ENCODE results near the gene IFI16.
"Not testable (repeated sequence)": the region's sequence is repeated elsewhere in the genome, so short reads cannot be mapped to it uniquely, and the experiment has no call there.

The IFI16 gene

DNA sequence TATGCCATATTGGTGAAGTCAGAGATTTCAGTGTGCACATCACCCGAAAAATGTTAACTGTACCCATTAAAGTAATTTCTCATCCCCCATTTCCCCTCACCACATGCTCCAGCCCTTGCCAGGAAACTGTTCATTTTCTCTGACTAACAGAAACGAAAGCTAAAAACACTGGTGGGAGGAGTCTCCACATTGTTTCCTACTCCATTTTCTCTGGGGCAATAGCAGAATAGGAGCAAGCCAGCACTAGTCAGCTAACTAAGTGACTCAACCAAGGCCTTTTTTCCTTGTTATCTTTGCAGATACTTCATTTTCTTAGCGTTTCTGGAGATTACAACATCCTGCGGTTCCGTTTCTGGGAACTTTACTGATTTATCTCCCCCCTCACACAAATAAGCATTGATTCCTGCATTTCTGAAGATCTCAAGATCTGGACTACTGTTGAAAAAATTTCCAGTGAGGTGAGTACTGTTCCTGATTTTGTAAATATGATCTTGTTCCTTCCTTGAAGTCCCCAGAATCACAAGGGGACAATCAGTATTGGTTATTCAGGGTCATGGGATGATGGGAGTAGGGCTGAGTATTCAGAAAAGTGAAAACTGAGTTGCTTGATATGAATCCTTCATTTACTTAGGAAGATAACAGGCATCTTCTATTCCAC, at the start of gene IFI16:
IFI16 (plus strand) TSS at position 204 of the 658 bp plus-strand sequence. CDS start 4,774 bp downstream, outside the sequence.
- DNase-seq (ENCODE audit: low read depth): no peak

DNA sequence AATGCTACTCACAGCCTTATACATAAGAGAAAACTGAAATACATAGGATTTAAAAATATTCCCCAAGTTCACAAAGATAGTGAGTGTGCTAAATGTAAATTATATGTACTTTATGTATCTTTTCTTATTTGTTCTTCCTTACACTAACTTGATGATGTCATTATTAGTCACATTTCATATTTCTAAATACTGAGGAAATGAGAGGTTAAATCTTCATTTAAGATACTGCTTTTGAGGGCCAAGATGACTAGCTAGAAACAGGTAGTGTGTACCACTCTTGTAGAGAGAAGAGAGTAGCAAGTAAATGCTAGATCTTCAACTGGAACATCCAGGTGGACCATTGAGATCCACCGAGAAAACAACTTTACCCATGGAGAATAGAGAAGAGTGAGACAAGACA, 48.5 kb upstream of the IFI16 start:
- no peak for DNase-seq (ENCODE audit: low read depth)

DNA sequence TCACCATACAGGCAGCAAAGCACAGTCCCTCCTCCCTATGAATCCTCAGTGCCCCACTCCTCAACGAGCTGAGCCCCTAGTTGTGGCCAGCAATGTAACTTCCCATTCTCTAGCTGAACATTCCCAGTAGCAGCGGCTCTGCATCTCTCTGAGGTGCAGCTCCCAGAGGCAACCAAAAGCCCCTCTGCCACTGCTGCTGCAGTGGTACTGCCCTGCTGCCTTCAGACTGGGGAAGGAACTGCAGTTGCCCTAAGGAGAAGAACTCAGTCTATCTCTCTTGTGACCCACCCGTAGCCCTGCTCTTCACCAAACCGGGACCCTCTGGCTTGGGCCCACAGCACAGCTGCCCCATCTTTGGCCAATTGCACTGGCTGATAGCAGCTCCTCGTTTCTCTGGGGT, 46.7 kb upstream of the IFI16 start:
- no peak for DNase-seq (ENCODE audit: low read depth)

DNA sequence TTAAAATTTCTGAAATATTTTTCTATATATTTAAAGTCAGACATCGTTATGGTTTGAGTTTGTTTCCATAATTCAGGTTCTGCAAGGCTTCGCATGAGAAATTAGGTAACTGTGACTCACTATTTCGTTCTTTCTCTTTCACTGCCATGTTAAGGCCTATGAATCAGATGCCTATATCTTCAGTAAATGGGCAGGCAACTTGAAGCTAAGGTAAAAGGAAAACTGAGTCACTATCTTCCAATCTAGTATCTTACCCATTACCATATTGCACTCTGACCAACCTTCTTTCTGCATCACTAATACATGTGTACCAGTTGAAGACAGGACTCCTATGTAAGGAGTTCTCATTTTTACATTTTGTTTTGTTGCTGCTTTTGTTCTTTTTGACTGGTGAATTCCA, 40.5 kb upstream of the IFI16 start:
- DNase-seq (ENCODE audit: low read depth): no peak

DNA sequence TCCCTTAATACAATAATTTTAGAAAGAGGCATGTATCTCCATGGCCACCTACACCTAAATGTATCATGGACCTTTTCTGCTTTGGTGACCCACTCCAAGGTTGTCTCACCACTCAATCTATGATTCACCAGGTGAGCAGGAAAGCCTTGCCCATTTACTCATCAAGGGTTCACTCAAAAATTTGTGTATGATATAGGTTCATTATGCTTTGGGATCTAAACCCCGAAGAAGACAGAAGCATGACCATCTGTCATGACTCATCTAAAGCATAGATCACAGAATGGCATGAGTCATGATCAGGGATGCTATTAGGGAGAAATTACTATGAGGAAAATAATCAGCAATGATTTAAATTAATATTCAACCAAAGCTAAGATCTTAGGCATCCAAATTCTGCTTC, 39.9 kb upstream of the IFI16 start:
- no peak for DNase-seq (ENCODE audit: low read depth)

DNA sequence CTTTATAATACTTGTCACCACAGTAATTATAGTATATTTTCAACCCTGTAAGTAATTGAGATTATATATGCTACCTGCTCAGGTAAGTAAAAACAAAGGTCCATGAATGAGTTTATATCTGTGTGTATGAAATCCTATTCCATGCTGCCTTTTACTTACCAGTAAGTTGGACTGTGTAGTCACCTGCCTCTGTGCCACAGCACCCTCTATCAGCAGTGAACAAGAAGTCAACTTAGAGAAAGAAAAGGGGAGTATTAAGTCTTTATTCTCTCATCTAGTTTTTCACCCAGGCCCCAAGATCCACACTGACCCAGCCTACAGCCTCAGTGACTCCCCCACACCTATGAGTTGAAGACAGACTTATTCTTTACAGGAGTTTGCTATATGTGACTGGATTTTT, 36.9 kb upstream of the IFI16 start:
- DNase-seq (ENCODE audit: low read depth): no peak

DNA sequence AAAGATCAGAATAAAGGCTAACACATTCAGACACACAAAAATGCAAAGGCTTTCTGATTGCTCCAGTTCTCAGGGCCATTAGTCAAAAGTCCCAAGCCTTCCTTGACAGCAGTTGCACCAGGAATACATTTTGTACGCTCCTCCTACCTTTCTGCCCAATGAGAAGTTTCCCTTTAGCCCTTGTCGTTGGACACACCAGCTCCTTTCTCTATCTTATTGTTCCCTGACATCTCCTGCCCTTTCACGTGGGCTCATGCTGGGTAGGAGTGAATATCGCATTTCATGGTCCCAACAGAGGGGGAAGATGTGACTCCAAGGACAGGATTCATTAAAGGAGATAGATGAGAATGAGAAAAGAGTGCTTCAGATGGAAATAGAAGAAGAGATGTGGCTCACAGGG, 33.5 kb upstream of the IFI16 start:
- DNase-seq (ENCODE audit: low read depth): no peak

DNA sequence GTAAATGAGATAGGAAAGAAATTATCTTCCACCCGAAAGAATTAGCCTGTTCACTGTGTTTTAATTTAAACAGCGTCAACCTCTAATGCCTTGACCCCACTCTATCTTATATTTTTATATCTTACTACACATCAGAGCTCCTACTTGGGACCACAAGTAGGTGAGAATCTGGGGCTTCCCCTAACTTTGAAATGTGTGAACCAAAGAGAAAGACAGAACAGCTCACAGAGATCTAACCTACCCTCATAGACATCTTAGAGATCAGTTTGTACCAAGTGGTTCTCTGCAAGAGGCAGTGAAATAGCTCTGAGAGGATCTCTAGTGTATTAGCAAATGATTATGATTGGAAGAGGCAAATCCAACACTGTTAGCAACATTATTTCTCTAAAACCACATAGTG, 31.0 kb upstream of the IFI16 start:
- DNase-seq (ENCODE audit: low read depth): no peak

DNA sequence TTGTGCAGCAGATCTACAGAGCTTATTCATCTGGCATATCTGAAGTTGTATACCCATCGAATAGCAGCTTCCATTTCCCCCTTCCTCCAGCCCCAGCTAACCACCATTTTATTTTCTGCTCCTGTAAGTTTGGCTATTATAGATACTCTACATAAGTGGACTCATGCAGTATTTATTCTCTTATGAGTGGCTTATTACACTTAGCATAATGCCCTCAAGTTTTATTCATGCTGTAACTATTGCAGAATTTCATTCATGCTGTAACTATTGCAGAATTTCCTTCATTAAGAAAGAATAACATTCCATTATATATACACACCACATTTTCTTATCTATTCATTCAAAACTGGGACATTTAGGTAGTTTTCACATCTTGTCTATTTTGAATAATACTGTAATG, 30.5 kb upstream of the IFI16 start:
- DNase-seq (ENCODE audit: low read depth): no peak

DNA sequence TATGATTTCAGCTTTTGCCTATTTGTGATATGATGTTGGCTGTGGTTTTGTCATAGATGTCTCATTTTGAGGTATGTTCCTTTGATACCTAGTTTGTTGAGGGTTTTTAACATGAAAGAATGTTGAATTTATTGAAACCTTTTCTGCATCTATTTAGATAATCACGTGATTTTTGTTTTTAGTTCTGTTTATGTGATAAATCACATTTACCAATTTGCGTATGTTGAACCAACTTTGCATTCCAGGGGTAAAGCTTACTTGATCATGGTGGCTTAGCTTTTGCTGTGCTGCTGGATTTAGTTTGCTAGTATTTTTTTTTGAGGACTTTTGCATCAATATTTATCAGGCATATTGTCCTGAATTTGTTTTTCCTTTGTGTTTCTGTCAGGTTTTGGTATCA, 26.5 kb upstream of the IFI16 start:
- DNase-seq (ENCODE audit: low read depth): no peak

DNA sequence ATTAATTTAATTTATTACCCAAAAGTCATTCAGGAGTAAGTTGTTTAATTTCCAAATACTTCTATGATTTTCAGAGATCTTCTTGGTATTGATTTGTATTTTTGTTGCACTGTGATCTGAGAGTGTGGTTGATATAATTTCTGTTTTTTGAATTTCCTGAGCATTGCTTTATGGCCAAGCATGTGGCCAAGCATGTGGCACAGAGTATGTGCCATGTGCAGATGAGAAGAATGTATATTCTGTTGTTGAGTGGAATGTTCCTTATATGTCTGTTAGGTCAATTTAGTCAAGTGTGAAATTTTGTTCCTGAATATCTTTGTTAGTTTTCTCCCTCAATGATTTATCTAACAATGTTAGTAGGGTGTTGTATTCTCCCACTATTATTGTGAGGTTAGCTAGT, 25.3 kb upstream of the IFI16 start:
- no peak for DNase-seq (ENCODE audit: low read depth)

DNA sequence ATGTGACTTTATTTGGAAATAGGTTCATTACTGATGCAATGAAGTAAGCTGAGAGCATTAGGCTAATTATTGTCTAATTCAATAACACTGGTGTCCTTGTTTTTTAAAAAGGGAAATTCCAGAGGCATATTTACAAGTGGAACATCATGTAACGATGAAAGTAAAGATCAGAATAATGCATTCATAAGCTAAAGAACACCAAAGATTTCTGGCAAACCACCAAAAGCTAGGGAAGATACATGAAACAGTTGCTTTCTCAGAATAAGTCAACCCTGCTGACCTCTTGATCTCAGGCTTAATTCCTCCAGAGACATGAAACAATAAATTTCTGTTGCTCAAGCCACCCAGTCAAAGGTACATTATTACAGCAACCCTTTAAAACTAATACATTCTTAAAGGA, 20.3 kb upstream of the IFI16 start:
- DNase-seq (ENCODE audit: low read depth): no peak

DNA sequence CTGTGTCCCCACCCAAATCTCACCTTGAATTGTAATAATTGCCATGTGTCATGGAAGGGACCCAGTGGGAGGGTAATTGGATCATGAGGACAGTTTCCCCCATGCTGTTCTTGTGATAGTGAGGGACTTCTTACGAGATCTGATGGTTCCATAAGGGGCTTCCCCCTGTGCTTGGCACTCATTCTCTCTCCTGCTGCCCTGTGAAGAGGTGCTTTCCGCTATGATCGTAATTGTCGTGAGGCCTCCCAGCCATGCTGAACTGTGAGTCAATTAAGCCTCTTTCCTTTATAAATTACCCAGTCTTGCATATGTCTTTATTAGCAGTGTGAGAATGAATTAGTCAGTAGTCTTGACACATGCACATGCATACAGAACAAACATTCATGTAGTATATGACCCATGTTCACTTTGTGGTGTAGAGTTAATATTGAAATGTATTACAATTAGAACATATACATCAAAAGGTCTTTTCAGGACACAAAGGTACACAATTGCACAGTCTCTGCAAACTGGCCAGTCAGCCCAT, 16.9 kb upstream of the IFI16 start:
- DNase-seq (ENCODE audit: low read depth): no peak

DNA sequence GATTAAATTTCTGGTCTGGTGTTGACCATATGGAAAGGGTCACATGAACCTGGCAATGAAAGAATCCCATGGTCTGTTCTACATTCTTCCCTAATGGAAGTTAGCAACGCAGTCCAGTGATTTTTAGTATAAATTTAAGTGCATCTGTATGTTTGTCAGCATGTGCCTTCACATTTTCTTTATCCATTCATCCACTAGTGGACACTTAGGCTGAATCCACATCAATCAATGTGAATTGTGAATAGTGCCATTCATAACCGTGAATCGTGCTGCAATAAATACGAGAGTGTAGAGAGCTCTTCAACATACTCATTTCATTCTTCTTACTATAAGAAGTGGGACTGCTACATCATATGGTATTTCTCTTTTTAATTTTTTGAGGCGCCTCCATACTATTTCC, 12.7 kb upstream of the IFI16 start:
- DNase-seq (ENCODE audit: low read depth): no peak

DNA sequence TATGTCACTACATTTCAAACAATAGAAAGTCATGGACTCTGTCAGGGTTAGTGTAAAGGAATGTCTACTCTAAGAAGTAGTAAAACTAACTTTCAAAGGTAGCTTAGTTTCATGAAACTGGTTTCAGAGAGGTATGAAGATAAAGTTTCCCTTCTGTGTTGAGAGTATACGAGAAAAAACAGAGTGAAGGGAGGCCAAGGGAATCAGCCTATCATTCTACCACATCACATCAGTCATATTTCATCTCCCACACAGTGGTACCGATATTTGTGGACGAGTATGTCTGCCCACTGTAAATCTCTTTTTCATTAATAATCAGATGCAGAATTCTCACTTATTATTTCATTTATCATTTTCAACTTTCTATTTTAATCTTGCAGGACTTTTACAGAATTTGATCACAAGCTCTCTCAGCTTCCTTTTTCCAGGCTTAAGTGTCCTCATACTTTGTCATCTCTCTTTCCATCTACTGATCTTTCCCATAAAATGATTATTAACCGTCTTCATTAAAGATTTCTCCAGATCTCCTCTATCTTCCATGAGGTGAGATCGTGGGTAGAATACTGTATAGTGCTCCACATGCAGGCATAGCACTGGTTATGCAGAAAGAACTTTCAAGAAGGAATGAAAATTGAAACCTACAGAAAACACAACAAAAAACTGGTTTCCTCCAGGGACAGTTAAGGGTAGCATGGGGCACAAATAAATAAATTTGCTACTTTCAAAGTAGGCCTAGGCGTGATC, 11.5 kb upstream of the IFI16 start:
- DNase-seq (ENCODE audit: low read depth): no peak

DNA sequence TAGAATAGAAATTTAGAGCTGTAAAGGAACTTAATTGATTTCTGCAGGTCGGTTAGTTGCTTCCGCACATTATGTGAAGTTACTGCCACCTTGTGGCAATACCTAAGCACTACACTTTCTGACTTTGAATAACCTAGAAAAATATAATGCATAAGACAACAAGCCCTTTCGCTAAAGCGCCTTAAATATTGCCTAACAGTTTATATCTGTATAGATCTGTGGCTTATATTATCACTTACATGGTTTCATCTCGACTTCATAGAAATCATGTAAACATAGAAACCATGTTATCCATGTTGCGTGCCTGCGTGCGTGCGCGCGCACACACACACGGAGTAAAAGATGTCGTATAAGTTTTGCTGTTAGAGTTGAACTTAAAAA, 10.9 kb upstream of the IFI16 start:
- DNase-seq (ENCODE audit: low read depth): no peak

DNA sequence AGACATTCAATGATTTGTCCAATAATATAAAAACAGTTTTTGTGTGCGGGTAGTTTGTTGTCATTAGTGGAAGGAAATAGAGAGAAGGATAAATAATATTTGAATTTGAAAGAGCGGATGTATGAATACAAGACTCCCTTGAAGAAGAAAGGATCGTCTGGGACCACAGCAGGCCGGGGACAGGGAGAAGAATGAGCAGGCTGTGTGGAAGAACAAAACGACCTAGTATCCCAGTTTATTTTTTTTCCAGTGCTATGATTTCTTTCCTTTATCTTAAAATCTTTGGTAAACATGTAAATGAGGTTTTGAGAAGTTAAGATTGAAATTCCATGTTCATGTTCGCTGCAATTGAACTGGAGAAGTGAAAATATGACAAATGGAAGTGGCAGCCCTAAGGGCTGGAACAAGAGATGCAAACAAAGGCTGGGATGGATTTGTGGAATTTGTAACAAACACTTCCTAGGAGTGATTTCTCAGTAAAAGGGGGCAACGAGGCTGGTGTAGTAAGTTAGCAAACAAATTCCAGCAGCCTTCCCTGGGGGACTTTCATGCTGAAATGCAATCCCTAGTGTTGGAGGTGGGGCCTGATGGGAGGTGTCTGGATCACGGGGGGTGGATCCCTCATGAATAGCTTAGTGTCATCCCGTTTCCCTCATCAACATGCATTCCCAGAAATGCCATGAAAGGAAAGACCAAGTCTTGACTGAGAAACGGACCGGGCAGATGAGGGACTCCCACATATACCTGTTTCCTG, 10.2 kb upstream of the IFI16 start:
- no peak for DNase-seq (ENCODE audit: low read depth)

DNA sequence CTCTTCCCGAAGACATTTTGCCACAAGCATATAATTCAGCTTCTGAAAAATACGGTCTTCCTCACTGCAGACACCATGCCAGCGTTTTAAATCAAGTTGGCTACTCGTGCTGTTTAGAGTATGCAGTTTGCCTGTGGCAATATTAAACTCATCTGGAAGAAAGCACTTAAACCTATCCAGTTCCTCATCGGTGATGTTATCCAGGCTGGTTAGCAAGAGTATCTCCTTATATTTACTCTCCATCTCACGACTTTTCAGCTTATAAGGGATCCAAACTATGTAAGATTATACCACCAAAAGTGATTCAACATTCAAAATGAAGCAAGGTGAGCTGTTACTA, 9.7 kb upstream of the IFI16 start:
- DNase-seq (ENCODE audit: low read depth): no peak

DNA sequence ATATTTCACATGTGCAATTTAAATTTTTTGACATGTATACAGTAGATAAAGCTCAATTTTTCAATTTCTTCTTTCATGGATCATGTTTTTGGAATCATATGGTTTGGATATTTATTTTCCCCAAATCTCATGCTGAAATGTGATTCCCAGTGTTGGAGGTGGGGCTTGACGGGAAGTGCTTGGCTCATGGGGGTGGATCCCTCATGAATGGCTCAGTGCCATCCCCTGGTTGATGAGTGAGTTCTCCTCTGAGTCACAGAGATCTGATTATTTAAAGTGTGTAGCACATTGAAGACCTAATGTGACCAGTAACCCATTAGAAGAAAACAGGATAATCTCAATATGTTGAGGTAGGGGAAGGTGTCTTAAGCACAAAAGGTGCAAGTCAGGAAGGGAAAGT, 9.1 kb upstream of the IFI16 start:
- no peak for DNase-seq (ENCODE audit: low read depth)

DNA sequence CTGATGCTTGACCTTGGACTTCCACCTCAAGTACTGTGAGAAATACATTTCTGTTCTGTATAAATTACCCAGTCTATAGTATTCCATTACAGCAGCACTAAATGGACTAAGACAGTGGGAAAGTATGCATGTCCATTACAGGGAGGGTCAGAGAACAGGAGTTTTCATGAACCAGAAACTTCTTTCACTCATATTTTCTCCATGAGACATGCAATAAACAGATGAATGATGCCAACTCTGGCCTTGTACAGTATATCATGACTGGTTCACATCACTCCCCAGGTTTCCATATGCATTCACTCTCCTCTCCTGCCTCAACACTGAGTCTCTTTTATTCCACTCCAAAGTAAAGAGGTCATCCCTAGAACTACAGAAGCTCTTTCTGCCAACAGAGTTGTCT, 4.5 kb upstream of the IFI16 start:
- DNase-seq (ENCODE audit: low read depth): no peak

DNA sequence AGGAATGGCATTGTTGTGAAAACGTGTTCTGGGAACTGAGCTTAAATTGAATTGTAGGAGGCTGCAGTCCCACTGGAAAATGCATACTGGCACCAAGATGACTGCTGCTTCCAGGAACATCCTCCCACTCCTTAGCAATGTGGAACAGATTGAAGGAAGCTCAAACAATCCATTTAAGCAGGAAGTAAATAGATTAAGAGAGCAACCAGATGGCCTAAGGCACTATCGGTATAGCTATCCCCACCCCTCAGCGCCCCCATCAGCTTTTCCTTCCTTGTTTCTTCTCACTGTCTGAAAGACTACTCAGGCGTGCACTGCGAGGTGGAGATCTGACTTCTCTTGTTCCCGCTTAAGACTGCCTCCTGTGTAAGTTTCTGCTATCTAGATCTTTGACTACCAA, 4.0 kb upstream of the IFI16 start:
- DNase-seq (ENCODE audit: low read depth): no peak

DNA sequence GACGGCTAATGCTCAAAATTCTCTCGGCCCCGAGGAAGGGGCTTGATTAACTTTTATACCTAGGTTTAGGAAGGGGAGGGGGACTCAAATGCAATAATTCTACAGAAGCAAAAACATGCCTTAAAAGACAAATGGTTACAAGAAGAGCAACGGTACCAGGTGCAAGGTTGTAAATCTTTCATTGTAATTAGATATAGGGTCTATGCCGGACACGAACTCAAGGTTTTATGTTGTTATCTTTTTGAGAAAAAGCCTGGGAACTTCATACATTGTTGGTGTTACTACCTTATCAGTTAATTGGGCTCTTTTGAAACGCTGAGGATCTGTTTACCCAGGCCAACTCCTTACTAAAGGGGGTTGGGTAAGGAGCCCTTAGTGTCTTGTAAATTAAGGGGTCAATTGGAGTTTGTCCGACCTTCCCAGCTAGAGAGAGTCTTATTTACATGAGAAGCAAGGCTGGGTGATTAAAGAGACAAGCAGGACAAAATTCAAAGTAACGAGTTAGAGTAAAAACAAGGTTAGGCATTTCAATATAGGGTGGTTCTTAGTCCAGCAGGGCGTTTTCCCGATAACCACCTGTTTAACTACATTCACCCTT, 3.4 kb upstream of the IFI16 start:
- DNase-seq (ENCODE audit: low read depth): not testable (repeated sequence)

DNA sequence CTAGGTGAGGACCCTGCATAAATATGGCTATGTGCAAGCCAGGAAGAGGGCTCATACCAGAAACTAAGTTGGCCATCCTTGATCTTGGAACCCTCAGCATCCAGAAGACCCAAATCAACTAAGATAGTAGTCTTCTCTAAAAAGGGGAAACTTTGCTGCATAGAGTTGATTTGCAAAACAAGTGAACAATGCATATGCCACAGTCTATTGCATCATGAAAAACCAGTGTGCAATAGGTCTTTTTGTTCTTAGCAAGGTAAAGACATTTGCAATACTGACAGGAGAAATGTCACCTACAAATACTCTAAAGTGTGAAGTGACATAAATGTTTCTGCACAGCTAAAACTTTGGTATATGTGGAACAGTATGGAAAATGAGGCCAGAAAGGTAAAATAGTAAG, 2.0 kb upstream of the IFI16 start:
- no peak for DNase-seq (ENCODE audit: low read depth)
